HFF-Myc (cell line): ENCODE results near the gene MYEOV.

Experiments
- DNase-seq: peaks from one replicate; pipeline ENCODE4 v3.0.0-alpha.2; 2011; ENCODE audit warnings: low read depth; ENCODE audit errors: extremely low read depth
- H3K4me3 ChIP-seq: replicated peaks from 2 replicates; pipeline ENCODE4 v1.5.1; 2011; ENCODE audit warnings: low read depth, mild to moderate bottlenecking, control low read depth, low read length
- TF ChIP-seq, protein P1 (sequence below): IDR thresholded peaks from 2 replicates; pipeline ENCODE4 v1.5.1; 2012; ENCODE audit warnings: mild to moderate bottlenecking, low read depth, low read length, control low read depth; ENCODE audit errors: missing control alignments

MYEOV gene

DNA sequence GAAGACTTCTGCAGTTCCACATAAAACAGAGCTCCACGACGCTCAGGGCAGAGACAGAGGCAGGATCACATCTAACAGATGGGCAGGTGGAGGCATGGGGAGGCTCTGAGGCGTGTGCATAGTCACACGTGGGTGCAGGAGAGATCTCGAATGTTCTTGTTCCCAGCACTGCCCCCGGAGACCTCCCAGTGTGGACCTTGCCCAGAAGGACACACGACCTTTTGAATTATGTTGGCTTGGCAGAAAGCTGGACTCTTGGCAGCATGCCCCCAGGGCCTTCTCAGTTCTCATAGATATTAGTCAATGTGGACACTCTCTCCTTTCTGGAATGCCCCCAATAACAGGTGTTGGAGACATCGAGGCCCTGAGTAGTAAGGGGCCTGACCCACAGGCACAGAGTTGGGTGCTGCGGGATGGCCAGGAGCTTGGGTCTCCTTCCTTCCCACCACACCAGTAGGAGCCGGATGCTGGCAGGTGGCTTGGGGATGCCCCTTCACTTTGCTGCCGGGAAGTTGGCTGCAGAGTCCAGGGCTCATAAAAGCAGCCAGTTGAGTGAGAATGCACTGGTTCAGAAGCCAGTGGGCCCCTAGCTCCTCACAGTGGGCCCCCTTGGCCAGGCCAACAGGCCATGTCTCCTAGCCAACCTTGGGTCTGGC, 12.1 kb downstream of the MYEOV start:
- no peak for DNase-seq
- no peak overlapping the region for H3K4me3 ChIP-seq
- TF ChIP-seq, protein P1, sequence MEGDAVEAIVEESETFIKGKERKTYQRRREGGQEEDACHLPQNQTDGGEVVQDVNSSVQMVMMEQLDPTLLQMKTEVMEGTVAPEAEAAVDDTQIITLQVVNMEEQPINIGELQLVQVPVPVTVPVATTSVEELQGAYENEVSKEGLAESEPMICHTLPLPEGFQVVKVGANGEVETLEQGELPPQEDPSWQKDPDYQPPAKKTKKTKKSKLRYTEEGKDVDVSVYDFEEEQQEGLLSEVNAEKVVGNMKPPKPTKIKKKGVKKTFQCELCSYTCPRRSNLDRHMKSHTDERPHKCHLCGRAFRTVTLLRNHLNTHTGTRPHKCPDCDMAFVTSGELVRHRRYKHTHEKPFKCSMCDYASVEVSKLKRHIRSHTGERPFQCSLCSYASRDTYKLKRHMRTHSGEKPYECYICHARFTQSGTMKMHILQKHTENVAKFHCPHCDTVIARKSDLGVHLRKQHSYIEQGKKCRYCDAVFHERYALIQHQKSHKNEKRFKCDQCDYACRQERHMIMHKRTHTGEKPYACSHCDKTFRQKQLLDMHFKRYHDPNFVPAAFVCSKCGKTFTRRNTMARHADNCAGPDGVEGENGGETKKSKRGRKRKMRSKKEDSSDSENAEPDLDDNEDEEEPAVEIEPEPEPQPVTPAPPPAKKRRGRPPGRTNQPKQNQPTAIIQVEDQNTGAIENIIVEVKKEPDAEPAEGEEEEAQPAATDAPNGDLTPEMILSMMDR: no peak

DNA sequence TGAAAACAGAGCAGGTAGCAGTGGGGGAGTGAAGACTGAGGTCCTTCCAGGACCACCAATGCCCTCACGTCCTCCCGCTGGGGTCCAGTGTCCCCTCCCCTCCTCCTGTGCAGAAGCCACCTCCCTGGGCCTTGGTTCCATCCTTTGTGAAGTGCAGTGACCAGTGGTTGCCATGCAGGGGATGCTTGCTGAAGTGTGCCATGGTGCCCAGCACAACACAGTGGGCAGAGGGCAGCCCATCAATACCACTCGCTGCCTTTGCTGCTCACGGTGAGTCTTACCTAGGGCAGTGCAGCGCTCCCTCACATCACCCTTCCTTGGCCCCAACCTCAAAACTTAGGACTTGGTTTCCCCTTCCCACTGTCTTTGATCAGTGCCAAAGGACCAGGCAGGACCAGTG, 12.9 kb downstream of the MYEOV start:
- H3K4me3 ChIP-seq: no peak overlapping the region
- DNase-seq: no peak
- TF ChIP-seq, protein P1: no peak

DNA sequence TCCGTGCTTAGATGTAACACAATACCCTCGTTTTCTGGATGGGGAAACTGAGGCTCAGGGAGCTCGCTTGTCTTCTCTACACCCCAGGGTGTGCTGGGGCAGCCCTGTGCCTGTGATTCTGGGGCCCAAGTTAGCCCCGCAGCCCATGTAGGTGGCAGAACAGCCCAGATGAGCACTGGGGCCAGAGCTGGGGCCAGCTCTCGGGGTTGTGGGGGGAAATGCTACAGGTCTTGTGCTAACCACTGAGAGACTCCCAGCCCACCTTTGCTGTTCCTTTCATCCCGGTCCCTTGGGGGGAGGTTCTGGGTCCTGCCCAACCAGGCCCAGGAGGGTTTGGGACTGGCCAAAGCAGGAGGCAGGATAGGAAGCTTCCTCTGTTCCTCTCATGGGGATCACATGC, 13.5 kb downstream of the MYEOV start:
- TF ChIP-seq, protein P1: no peak
- no peak overlapping the region for H3K4me3 ChIP-seq
- no peak for DNase-seq

DNA sequence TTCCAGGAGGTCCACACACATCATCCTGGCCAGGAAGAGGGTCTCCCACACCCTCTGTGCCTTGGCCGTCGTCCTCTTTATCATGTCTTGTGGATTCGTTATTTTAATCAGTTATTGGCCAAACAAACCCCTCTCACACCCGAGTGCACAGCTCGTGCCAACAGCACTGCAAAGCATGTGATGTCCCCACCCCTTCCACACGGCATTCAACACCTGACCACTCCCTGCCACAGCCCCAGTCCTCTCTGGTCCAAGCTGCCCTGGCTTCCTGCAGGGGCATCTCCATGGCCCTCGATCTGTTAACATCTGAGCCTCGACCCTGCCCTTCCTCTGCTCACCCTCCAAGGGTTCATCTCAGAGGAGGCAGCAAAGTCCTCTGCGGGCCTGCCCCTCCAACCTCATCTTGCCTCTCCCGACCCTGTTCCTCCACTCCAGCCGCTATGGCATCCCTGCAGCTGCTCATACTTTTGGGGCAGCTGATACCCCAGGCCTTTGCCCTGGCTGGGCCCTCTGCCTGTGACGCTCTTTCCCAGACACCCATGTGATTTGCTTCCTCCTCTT, 14.0 kb downstream of the MYEOV start:
- no peak overlapping the region for H3K4me3 ChIP-seq
- TF ChIP-seq, protein P1: no peak
- no peak for DNase-seq

DNA sequence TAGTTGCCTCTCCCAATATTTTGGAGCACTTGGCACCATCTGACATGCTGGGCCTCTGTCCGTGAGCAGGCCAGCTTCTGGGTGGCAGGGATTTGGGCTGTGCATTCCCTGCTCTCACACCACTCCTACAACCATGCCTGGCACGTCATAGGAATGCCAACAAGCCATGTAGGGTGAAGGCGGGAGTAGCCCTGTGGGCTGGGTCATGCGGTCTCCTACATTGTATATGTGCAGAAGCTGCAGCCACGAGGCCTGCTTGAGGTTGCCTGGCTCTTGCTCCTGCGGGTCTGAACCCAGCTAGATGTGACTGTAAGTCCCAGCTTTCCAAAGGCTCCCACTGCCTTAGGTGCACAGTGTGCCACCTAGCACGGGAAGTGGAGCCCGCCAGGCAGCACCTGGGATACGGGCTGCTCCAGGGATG, 14.5 kb downstream of the MYEOV start:
- DNase-seq: no peak
- TF ChIP-seq, protein P1: no peak
- H3K4me3 ChIP-seq: no peak overlapping the region

DNA sequence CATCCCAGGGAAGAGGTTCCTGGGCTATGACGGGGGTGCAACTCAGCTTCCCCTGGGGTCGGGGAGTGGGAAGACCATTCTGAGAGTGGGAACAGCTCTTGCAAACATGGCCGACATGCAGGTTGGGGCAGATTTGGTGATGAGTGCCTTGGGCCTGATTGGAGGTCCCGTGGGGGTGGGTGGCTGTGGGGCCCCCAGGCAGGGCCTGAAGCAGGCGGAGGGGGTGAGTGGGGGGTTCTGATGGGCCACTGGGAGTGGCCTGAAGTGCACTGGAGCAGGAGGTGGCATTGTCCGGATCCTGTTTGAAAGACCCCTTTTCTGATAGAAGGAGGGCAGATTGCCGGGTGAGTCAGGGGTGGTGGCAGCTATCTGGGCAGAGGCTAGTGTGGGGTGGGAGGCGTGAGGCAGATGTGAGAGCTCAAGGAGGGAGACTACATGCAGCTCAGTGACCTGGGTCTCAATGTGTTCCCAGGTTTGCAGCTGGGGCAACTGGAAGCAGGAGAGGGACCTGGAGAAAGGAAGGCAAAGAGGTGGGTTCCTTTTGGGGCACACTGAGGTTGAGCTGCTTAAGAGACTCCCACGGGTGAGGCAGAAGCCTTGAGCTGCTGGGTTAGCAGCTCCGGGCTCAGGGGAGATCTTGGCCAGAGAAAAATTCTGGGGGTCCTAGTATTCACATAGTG, 15.1 kb downstream of the MYEOV start:
- TF ChIP-seq, protein P1: no peak
- no peak for DNase-seq
- no peak overlapping the region for H3K4me3 ChIP-seq
